ENCODE measurements around the gene EGFLAM. TPM values are rescaled to one million over a fixed set of nuclear protein-coding genes. Genes with fewer than 3 reads are reported as not detected.
A peak's percentile ranks its signal among the peaks of the same experiment; 100 is the strongest.

Gene EGFLAM
- total RNA-seq, 2 donors from 2014 or later: 0.78 to 0.98 TPM

DNA sequence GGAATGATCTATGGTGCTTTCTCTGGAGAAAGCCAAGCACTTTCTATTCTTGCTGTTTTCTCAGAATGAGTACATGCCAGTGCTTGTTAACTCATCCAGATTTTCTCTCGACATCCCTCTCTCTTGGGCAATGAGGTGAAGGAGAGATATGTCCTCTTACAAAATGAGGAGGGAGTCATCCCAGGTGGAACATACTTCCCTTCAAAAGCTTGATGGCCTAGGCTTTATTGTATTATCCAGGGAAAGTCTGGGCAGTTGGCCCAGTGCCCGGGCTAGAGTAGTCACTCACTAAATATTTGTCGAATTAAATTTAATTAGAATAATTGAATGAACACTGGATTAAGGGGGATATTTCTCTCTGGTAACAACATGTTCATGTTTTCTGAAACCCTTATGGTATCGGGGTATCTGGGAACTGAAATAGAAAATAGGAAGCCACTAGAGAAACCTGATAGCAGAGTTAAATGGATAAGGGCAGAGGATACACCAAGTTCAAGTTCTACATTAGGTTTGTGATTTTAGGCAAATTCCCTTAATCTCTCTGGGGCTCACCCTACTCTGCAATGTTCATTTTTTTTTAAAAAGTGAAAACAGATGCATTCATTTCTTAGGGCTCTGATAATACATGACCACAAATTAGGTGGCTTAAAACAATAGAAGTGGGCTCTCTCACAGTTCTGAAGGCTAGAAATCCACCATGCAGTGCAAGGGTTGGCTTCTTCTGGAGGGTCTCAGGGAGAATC lies 198.5 kb downstream of the EGFLAM start:
- DNase-seq (no peak), ATAC-seq (no peak)
- intact Hi-C loops (cut with DNase I, micrococcal nuclease): no loop called here

DNA sequence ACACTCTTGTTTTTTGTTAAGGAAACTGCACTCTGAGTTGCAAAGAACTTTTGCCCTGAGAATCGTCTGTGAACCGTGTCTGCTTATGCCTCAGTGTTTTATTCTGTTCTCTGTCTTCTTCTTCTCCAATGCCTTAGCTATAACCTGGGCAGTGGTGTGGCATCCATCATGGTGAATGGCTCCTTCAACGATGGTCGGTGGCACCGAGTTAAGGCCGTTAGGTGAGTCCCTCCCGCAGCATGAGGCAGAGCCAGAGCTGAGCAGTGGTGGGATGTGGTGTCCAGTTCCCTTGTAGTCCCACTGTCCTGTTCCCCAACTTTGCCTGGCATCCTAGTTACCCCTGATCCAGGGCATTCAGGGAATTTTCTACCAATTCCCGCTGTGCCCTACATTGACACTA lies 199.8 kb downstream of the EGFLAM start:
- ATAC-seq (no peak), DNase-seq (no peak)
- intact Hi-C loops (cut with DNase I, micrococcal nuclease): no loop called here

DNA sequence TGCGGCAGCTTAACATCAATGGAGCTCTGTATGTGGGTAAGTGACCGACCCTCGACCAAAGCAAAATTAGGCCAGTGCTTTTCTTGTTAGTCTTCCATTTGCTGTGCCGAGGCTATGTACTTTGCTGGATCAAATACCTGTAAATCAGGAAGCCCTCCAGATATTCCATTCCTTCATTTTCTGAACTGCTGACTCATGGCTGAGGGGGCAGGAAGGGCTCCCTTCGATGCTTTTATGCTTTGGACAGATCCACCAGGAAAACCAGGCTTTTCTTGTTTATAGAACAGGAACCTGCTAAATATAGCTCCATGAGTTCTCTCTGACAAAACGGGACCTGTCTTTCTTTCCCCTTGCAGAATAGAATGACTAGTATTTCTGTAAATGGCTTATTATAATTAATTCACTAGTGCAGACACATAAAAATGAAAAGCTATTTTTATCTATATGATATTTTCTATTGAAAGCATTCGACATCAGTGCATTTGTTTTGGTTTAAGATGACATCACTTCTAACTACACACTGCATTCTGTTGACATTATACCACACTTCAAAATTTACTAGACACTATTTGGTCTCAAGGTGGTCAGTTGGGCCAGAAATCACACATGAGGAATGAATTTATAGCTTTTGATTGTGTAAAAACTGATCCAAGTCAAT lies 204.7 kb downstream of the EGFLAM start:
- intact Hi-C loops (cut with DNase I, micrococcal nuclease): no loop called here
- ATAC-seq (no peak), DNase-seq (no peak)

DNA sequence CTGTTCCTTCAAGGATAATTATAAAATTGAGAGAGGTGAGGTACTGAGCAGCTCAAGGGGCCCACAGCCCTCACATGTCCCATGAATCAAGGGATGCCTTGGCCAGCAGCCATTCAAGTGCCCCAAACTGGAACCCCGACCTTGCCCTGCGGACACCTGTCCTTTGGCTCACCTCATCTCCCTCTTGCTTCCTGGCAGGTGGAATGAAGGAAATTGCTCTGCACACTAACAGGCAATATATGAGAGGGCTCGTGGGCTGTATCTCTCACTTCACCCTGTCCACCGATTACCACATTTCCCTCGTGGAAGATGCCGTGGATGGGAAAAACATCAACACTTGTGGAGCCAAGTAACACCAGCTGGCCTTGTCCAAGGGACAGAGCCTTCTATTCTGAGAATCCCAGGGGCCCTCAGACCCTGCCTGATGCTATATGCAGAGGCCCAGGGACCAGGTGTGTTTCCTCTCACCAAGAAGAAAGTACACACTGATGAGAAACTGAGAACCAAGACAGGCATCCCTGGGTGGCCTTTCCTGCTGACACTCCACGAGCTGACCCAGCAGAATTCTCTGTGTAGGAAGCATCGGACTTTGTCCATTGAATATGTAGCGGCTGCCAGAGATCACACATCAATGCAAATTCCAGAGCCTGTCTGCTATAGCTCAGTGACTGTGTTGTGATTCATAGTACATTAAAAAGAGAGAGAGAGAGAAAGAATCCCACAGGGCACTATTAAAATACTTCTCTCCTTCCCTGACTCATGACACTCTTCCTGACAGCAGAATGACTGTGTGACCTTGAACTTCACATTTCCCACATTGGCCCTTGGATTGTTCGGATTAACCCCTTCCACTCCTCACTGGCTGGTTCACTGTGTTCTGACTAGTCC lies 205.5 kb downstream of the EGFLAM start:
- intact Hi-C loops (cut with DNase I, micrococcal nuclease): no loop called here
- ATAC-seq: no peak
- DNase-seq: no peak

DNA sequence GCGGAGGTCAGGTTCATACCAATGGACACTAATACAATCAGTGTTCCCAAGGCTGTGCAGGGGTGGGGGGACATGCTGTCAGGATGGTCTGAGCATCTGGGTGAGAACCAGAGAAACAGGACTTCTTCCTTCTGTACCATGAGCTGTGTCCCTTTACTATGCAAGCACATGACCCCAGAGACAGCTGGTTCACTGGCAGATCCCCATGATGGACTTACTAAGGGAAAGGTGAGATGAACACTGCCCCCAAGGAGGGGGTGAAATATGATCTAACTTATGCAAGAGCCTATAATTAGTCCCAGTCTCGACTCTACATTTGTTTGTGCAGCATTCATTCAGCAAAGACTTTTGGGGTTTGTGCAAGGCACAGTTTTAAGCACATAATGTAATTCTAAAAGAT lies 206.7 kb downstream of the EGFLAM start:
- DNase-seq (no peak), ATAC-seq (no peak)
- intact Hi-C loops (cut with DNase I, micrococcal nuclease): no loop called here

DNA sequence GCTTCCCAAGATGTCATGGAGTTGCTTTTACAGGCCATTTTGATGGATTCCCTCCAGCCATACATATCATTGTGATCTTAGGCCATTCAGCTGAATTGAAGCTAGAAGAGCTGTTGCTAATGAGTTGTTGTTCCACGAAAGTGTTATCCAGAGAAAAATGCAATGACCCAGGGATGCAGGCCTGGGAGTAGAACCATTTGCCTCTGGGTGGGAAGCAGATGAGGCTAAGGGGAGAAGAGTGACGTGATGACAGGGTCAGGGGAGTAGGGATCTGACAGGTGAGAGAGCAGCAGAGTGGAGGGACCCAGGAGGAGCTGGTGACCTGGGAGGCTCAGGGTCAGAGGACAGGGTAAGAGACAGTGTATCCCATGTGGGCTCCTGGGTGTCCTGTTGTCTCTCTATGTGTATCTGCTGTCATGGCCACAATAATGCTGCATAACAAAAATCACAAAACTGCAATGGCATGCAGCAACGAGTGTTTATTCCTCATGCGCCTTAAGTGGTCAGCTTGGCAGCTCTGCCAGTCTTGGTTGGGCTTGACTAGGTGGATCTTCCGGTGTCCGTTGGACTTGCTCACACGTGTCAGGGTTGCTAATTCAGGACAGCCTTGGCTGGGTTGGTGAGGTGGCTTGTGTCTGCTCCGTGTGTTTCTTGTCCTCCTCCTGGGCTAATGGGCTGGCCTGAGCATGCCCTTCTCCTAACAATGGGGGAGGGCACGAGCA lies 207.5 kb downstream of the EGFLAM start:
- ATAC-seq: no peak
- no peak for DNase-seq
- intact Hi-C loops (cut with DNase I, micrococcal nuclease): no loop called here

DNA sequence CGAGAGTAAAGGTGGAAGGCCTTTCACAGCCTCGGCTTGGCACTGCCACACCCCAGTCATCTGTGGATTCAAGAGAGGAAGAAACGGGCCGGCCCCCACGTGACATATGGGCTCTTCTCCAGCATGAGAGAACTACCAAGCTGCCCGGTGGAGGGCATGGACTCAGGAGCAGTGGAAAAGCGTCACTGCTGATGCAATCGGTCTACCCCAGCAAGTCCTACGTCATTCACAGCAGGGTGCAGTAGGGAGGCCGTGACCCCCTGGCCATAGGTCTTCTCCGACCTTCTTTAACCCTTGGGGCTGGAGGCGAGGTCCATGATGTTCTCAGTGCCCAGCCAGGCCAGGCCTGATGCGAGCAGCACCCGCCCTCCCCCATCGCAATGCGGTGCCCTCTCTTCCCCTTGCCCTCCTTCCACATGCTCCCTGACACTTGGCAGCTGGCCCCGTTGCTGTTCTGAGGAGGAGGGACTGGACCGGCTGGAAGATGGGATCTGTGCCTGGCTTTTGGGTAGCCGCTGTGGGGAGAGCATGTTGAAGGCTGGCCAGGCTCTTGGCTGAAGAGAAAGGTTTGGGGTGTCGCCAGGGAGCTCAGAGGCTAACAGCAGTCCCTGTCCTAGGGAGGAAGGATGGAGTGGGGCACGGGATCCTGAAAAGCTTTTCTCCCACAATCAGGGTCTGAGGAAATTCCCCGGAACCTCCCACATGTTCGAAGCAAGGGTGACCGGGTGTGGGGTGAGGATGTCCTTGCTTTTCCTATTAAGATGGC lies 208.2 kb downstream of the EGFLAM start:
- peak; percentile 27 to 55 for DNase-seq
- intact Hi-C loops (cut with DNase I, micrococcal nuclease): no loop called here
- no peak for ATAC-seq

DNA sequence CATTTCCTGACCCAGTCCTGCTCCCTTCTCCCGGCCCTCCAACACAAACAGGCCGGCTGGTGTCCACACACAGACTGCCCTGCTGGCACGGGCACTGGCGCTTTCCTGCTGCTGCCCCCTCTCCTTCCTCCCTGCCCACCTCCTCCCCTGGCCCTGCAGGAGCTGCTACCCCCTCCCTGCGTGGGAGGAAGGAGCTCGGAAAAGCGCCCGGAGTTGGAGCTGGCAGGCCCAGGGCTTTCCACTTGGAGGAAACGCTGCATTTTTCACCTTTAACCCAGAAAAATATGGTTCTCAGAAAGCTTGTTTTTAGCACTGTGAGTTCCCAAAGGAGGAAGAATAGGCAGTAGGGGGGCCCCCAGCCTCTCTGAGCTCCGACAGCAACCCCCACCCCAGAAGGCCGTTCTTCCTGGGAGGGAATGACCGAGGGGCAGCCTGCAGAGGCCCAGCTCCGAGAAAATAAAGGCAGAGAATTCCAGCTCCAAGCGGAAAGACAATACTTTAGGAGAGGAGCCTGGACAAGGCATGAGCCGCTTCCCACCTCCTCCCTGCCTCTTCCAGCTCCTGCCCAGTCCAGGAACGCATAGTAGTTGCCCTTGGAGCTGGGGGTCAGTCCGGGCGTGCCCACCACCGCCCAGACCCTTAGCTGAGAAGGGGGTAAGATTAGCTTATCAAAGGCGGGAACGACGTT lies 209.1 kb downstream of the EGFLAM start:
- no peak for ATAC-seq
- DNase-seq: no peak
- intact Hi-C loops (cut with DNase I, micrococcal nuclease): no loop called here

DNA sequence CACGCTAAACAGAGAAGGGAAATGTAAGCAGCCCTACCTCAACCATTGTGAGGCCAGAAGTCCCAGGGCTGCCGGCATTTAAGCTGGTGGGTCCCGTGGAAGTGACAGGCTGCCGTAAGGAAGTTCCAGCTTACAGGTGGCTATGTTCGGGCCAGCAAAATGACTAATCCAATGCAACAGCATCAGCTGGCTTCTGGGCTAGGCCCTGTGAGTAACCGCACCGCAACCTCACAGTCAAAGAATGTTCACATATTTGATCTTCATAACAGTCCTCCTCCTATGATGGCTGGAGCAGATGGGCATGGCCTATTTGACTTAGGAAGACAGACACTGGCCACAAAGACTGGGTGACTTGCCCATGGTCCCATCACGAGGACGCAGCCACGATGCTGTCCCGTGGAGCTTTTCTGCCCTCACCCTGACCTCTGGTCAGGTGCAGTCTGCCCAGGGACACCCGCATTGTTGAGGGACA lies 209.9 kb downstream of the EGFLAM start:
- no peak for DNase-seq
- intact Hi-C loops (cut with DNase I, micrococcal nuclease): no loop called here
- ATAC-seq: no peak

DNA sequence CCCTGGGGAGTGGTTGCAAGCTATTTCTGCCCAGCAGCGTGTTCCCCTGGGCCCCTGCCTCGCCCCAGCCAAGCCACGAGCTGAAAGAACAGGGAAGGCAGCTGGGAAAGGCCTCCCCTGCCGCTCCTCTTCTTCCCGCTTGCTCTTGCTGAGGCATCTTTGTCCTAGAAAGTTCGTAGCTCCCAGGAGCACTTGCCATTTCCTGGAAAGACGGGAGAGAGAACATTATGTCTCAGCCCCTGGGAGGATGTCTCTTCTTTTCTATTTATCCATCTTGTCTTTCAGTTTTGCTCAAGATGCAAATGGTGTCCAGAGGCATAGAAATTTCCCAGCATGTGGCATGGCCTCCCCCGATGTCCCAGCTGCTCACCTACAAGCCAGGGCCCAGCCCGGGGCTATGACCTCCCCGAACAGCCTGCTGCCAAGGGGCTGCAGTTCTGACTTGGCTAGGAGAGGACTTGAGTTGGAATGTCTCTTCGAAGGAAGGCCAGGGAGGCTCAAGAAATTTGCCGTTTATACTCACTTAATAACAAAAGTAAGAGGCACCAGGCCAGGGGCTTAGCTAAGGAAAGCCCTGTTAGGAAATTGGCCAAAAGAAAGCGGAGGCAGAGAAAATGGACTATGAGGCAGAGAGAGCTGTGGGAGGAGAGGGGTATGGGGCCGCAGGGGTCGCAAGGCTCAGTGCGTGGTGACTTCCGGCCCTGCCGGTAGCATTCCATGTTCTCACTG lies 210.8 kb downstream of the EGFLAM start:
- no peak for ATAC-seq
- DNase-seq: peak in 1 of 2 donors; percentile 40
- intact Hi-C loops (cut with DNase I, micrococcal nuclease): no loop called here

DNA sequence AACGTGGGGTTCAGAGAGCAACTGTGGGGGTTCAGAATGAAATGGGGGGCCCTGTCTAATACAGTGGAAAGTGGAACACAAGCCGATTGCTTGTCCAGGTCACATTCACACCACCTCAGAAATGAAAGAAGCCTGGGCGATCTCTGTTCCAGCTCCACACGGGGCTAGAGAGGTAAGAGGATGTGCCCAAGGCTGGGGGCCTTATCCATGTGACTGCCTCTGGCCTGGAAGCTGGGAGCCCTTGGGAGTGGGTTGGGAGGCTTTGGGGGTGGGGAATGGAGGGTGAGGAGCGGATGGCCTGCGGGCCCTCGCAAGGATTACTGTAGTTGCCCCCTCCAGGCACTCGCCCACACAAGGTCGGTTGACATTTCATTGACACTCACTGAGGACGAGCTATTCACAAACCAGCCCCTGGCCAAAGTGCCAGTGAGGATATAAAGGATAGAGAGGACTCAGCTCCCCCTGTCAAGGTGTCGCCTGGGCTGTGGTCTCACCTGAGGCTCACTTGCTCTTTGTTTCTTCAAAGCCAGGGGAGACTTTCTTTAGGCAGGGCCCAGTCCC lies 211.4 kb downstream of the EGFLAM start:
- intact Hi-C loops (cut with DNase I, micrococcal nuclease): no loop called here
- no peak for ATAC-seq
- DNase-seq: no peak

DNA sequence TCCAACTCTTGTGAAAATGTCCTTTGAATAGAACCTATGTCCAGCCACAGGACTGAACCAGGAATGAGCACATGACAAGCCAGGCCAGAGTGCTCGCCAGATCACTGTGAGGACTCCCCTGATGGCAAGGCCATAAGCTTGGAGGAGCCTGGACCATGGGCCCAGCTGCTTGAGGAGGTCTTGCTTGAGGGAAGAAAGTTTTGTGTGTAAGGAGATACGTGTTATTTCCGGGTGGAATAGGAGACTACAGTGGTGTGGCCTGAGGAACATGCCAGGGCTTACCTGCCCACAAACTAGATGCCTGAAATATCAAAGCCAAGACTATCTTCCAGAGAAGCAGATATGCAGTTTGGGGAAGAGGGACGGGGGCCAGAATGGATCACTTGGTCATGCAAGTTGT lies 213.3 kb downstream of the EGFLAM start:
- intact Hi-C loops (cut with DNase I, micrococcal nuclease): no loop called here
- no peak for ATAC-seq
- DNase-seq: no peak

DNA sequence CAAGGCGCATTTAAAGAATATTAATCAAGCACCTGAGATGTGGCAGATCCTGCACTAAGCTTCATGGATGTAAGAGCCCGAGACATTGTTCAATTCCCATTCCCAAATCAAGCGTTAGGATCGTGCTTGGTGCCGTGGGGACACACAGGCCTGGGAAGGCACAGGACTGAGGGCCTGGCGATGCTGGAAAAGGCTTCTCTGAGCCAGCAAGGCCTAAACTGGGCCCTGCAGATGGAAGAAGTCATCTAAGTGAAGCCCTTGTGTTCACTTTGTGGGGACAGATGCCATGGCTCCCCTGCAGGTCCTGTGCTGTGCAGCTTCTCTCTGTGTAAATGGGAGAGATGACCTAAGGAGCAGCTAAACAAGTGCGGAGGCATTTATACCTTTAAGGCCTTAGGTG lies 214.2 kb downstream of the EGFLAM start:
- no peak for DNase-seq
- ATAC-seq: no peak

DNA sequence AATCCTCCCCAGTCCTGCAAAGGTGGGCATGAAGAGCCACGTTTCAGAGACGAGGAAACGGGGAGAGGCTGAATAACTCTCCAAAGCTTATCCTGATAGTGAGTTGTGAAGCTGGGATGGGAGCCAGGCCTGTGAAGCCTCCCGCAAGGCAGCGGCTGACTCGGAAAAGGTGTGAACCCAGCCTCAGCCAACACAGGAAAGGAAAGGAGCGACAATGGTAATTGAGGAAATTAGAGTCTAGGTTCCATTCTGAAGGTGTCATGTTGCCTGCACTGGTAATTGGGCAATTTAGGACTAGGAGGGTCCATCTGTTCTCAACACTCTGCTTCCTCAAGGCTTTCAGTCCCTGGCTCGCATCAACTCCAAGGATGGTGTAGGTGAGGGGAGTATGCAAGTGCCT lies 214.6 kb downstream of the EGFLAM start:
- intact Hi-C loops (cut with DNase I, micrococcal nuclease): no loop called here
- ATAC-seq (no peak), DNase-seq (no peak)

More for the DNA sequence above, 214.2 kb downstream of the EGFLAM start:
- intact Hi-C loops (cut with DNase I, micrococcal nuclease): no loop called here

DNA sequence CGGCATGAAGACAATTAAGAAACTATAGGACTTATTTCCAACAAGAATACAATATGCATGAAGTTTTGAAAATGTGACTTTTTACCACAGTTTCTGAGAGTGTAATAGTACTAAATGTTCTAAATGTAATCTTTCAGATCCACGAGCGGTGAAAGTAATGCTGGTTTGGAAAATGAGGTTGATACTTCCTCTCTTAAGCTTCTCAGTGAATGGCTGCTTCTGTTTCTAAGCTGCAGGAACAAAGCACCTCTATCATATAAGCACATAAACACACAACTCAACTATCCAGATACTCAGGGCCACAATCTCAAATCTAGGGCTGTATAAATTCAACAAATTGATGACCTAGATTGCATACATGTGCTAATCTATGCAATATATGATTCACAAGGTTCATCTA lies 219.8 kb downstream of the EGFLAM start:
- DNase-seq (no peak), ATAC-seq (no peak)
- intact Hi-C loops (cut with DNase I, micrococcal nuclease): no loop called here

DNA sequence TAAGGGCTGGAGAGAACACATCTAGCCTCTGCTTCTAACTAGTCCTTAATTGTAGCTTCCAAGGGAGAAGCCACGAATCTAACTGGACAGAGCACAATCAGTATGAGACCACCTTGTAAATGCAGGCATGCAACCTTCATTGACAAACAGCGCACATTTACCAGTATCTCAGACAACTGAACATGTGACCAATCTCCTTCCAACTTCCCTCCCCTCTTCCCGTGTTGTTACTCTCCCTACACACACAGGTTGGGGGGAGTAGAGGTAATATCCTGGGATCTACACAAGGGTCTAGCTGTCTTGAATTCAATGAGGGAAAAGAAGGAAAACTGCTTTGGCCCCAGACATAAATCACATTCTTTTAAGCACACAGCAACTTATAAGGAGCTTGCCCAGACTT lies 220.5 kb downstream of the EGFLAM start:
- intact Hi-C loops (cut with DNase I, micrococcal nuclease): no loop called here
- no peak for DNase-seq
- no peak for ATAC-seq

Measured in left colon (tissue), 2 donors.